HEK293 (cell line): ENCODE measurements around the gene ADAMTS13.

Experiments
- CTCF ChIA-PET: fragments of 350-600 bp; formaldehyde crosslinking; extraction: SDS; loops from one replicate; lab custom pipeline; 2021; ENCODE audit warnings: antibody characterized with exemption; lab: Yijun Ruan, JAX
- POLR2A ChIA-PET: fragments of 300-600 bp; formaldehyde crosslinking; extraction: SDS; loops from one replicate; lab custom pipeline; 2020; ENCODE audit warnings: antibody characterized with exemption, inconsistent platforms; lab: Yijun Ruan, JAX
- H3K27ac ChIP-seq: fragments of 200-500 bp; sonication (Bioruptor generic); 2 replicates; pipeline ENCODE4 v1.5.1; 2014; ENCODE audit warnings: low read depth, low read length, control low read depth, inconsistent platforms; ENCODE audit errors: extremely low read depth
- H3K36me3 ChIP-seq, 2 experiments: fragments of 200-500 bp in 1 of 2; sonication (Bioruptor generic) in 1 of 2; 1 replicate in 1 of 2; 2 replicates in 1 of 2; pipeline ENCODE4 v1.5.1; 2014 to 2017; ENCODE audit warnings: inconsistent platforms in 2 of 2, low read length in 2 of 2; ENCODE audit not compliant: control insufficient read depth in 2 of 2, insufficient read depth in 1 of 2
- H3K4me1 ChIP-seq: fragments of 200-500 bp; sonication (Bioruptor generic); 2 replicates; pipeline ENCODE4 v1.5.1; 2014; ENCODE audit warnings: mild to moderate bottlenecking, low read length, inconsistent platforms; ENCODE audit not compliant: control insufficient read depth, insufficient read depth
- H3K4me3 ChIP-seq: 2 replicates; pipeline ENCODE4 v1.5.1; 2011; ENCODE audit warnings: low read depth, mild to moderate bottlenecking, control low read depth, low read length, moderate library complexity
- H3K9me3 ChIP-seq: fragments of 200-500 bp; sonication (Bioruptor generic); 2 replicates; pipeline ENCODE4 v1.5.1; 2014; ENCODE audit warnings: low read depth, low read length, inconsistent platforms; ENCODE audit not compliant: control insufficient read depth, insufficient read depth
- GLI4 ChIP-seq: fragments of 450-650 bp; formaldehyde crosslinking; IDR thresholded peaks from 2 replicates; pipeline ENCODE4 v1.5.1; 2016; ENCODE audit warnings: missing biosample characterization, missing genetic modification characterization
- GLIS1 ChIP-seq: fragments of 450-650 bp; formaldehyde crosslinking; IDR thresholded peaks from 2 replicates; pipeline ENCODE4 v1.5.1; 2016; ENCODE audit warnings: missing biosample characterization, missing genetic modification characterization
- GLIS2 ChIP-seq: fragments of 450-650 bp; formaldehyde crosslinking; IDR thresholded peaks from 2 replicates; pipeline ENCODE4 v1.5.1; 2016; ENCODE audit warnings: missing biosample characterization, missing genetic modification characterization
- KLF1 ChIP-seq: fragments of 450-650 bp; formaldehyde crosslinking; IDR thresholded peaks from 2 replicates; pipeline ENCODE4 v1.5.1; 2016; ENCODE audit warnings: missing biosample characterization, missing genetic modification characterization
- KLF16 ChIP-seq: fragments of 450-650 bp; formaldehyde crosslinking; IDR thresholded peaks from 2 replicates; pipeline ENCODE4 v1.5.1; 2017; ENCODE audit warnings: missing biosample characterization, missing genetic modification characterization
- KLF8 ChIP-seq: fragments of 450-650 bp; formaldehyde crosslinking; IDR thresholded peaks from 2 replicates; pipeline ENCODE4 v1.5.1; 2016; ENCODE audit warnings: missing biosample characterization, missing genetic modification characterization
- MYNN ChIP-seq: fragments of 450-650 bp; formaldehyde crosslinking; IDR thresholded peaks from 2 replicates; pipeline ENCODE4 v1.5.1; 2016; ENCODE audit warnings: missing biosample characterization, missing genetic modification characterization, borderline replicate concordance
- PRDM1 ChIP-seq: fragments of 450-650 bp; formaldehyde crosslinking; IDR thresholded peaks from 2 replicates; pipeline ENCODE4; 2016; ENCODE audit warnings: missing biosample characterization, missing genetic modification characterization
- TRIM28 ChIP-seq: IDR thresholded peaks from 2 replicates; pipeline ENCODE4 v1.6.1; 2011; ENCODE audit warnings: low read length, control low read depth, borderline replicate concordance
- ZEB2 ChIP-seq: fragments of 450-650 bp; formaldehyde crosslinking; IDR thresholded peaks from 2 replicates; pipeline ENCODE4 v1.5.1; 2016; ENCODE audit warnings: missing biosample characterization, missing genetic modification characterization
- ZNF121 ChIP-seq: fragments of 450-650 bp; formaldehyde crosslinking; IDR thresholded peaks from 2 replicates; pipeline ENCODE4 v1.5.1; 2016; ENCODE audit warnings: missing biosample characterization, missing genetic modification characterization
- ZNF184 ChIP-seq: fragments of 450-650 bp; IDR thresholded peaks from 2 replicates; pipeline ENCODE4 v1.5.1; 2018; ENCODE audit warnings: missing biosample characterization, mild to moderate bottlenecking, missing genetic modification characterization
- ZNF19 ChIP-seq: fragments of 450-650 bp; formaldehyde crosslinking; IDR thresholded peaks from 2 replicates; pipeline ENCODE4; 2016; ENCODE audit warnings: missing biosample characterization, missing genetic modification characterization, low read depth
- ZNF211 ChIP-seq: fragments of 450-650 bp; formaldehyde crosslinking; IDR thresholded peaks from 2 replicates; pipeline ENCODE4 v1.5.1; 2016; ENCODE audit warnings: low read depth, missing biosample characterization, missing genetic modification characterization
- ZNF24 ChIP-seq: fragments of 450-650 bp; formaldehyde crosslinking; IDR thresholded peaks from 2 replicates; pipeline ENCODE4 v1.5.1; 2016; ENCODE audit warnings: missing biosample characterization, missing genetic modification characterization
- ZNF274 ChIP-seq, 2 experiments: fragments of 200-500 bp in 1 of 2; fragments of 450-650 bp in 1 of 2; sonication (Bioruptor generic) in 1 of 2; formaldehyde crosslinking in 1 of 2; IDR thresholded peaks; 2 replicates each; pipeline versions ENCODE4 v1.5.1 to v1.6.1; 2014 to 2016; ENCODE audit warnings: borderline replicate concordance in 1 of 2, inconsistent platforms in 1 of 2, low read length in 1 of 2, missing biosample characterization in 1 of 2, missing genetic modification characterization in 1 of 2
- ZNF416 ChIP-seq: fragments of 450-650 bp; formaldehyde crosslinking; IDR thresholded peaks from 2 replicates; pipeline ENCODE4 v1.5.1; 2016; ENCODE audit warnings: missing biosample characterization, missing genetic modification characterization
- ZNF623 ChIP-seq: fragments of 450-650 bp; formaldehyde crosslinking; IDR thresholded peaks from 2 replicates; pipeline ENCODE4 v1.5.1; 2016; ENCODE audit warnings: missing biosample characterization, missing genetic modification characterization
- ZNF670 ChIP-seq: fragments of 450-650 bp; formaldehyde crosslinking; IDR thresholded peaks from 2 replicates; pipeline ENCODE4 v1.5.1; 2016; ENCODE audit warnings: missing biosample characterization, missing genetic modification characterization, low read depth
- ZNF791 ChIP-seq: fragments of 450-650 bp; formaldehyde crosslinking; IDR thresholded peaks from 2 replicates; pipeline ENCODE4 v1.5.1; 2016; ENCODE audit warnings: missing biosample characterization, missing genetic modification characterization
- TF ChIP-seq, protein P1 (sequence below): fragments of 450-650 bp; formaldehyde crosslinking; IDR thresholded peaks from 2 replicates; pipeline ENCODE4 v1.5.1; 2017; ENCODE audit warnings: missing biosample characterization, mild to moderate bottlenecking, missing genetic modification characterization, moderate library complexity
- TF ChIP-seq, protein P2 (sequence below): fragments of 450-650 bp; formaldehyde crosslinking; IDR thresholded peaks from 2 replicates; pipeline ENCODE4 v1.5.1; 2016; ENCODE audit warnings: missing biosample characterization, missing genetic modification characterization
- TF ChIP-seq, protein P3 (sequence below): fragments of 450-650 bp; formaldehyde crosslinking; IDR thresholded peaks from 2 replicates; pipeline ENCODE4 v1.5.1; 2016; ENCODE audit warnings: missing biosample characterization, missing genetic modification characterization
- TF ChIP-seq, protein P4 (sequence below): fragments of 450-650 bp; formaldehyde crosslinking; IDR thresholded peaks from 2 replicates; pipeline ENCODE4 v1.5.1; 2017; ENCODE audit warnings: missing biosample characterization, missing genetic modification characterization
- TF ChIP-seq, protein P5 (sequence below): fragments of 450-650 bp; formaldehyde crosslinking; IDR thresholded peaks from 2 replicates; pipeline ENCODE4 v1.5.1; 2016; ENCODE audit warnings: missing biosample characterization, missing genetic modification characterization
- TF ChIP-seq, protein P6 (sequence below): fragments of 450-650 bp; formaldehyde crosslinking; IDR thresholded peaks from 2 replicates; pipeline ENCODE4 v1.5.1; 2016; ENCODE audit warnings: missing biosample characterization, missing genetic modification characterization, low read depth

Gene ADAMTS13

DNA sequence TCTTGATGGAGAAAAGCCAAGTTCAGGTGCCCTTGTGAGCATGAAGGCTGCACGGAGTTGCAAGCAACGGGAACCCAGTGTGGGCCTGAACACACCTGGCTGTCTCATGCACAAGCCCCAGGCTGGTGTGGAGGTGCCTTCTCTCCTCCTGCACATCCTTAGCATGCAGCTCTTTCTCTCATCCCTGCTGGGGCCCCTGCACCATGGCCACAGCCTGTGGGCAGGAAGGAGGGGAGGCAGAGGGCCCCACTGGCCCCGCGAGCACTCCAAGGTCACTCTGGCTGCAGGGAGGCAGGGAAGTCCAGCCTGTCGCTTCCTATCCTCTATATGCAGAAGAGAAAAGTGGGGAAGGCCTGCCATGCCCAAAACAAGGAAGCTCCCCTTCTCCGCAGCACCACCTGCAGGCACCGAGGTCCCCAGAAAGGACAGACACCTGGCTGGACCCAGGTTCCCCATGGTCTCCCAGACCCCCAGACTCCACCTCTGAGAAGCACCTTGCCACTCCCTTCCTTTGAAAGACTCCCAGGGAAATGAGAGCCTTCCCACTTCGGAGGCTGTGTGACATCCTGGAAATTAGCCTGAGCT lies 27.4 kb upstream of the ADAMTS13 start:
- H3K27ac ChIP-seq = no peak overlapping the region
- no peaks in the 10 kb centered on the region for H3K9me3 ChIP-seq
- no peaks in the 10 kb centered on the region for H3K36me3 ChIP-seq
- H3K4me3 ChIP-seq = no peak overlapping the region
- no peaks in the 10 kb centered on the region for H3K4me1 ChIP-seq
- TF ChIP-seq KLF8 (tag by site-specific recombination) = no peak
- TF ChIP-seq, protein P1, sequence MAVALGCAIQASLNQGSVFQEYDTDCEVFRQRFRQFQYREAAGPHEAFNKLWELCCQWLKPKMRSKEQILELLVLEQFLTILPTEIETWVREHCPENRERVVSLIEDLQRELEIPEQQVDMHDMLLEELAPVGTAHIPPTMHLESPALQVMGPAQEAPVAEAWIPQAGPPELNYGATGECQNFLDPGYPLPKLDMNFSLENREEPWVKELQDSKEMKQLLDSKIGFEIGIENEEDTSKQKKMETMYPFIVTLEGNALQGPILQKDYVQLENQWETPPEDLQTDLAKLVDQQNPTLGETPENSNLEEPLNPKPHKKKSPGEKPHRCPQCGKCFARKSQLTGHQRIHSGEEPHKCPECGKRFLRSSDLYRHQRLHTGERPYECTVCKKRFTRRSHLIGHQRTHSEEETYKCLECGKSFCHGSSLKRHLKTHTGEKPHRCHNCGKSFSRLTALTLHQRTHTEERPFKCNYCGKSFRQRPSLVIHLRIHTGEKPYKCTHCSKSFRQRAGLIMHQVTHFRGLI (tag by site-specific recombination) = no peak
- TF ChIP-seq ZNF416 (tag by site-specific recombination) = no peak
- no peak for TF ChIP-seq ZNF623 (tag by site-specific recombination)
- TF ChIP-seq MYNN (tag by site-specific recombination) = no peak
- no peak for TF ChIP-seq GLIS1 (tag by site-specific recombination)
- no peak for TF ChIP-seq TRIM28
- no peak for TF ChIP-seq GLIS2 (tag by site-specific recombination)
- no peak for TF ChIP-seq ZNF184 (tag by site-specific recombination)
- TF ChIP-seq, protein P2, sequence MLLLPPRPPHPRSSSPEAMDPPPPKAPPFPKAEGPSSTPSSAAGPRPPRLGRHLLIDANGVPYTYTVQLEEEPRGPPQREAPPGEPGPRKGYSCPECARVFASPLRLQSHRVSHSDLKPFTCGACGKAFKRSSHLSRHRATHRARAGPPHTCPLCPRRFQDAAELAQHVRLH = no peak
- TF ChIP-seq ZNF19 = no peak
- no peak for TF ChIP-seq ZNF274 (IDR thresholded peaks at IDR 0.05; ENCODE audit: low read length)
- no peak for TF ChIP-seq ZNF274 (tag by site-specific recombination; IDR thresholded peaks at IDR 0.05; ENCODE audit: borderline replicate concordance)
- ChIA-PET CTCF (interaction anchor here (1.1 to 2.2 kb wide), 4 partner anchors 17 to 91 kb away, joined by 3 to 7 read pairs (median 4); no protein-coding TSS in a partner anchor), POLR2A (interaction anchor here (0.6 to 2.6 kb wide), 3 partner anchors 10 to 22 kb away, joined by 3 to 9 read pairs (median 3); no protein-coding TSS in a partner anchor)

DNA sequence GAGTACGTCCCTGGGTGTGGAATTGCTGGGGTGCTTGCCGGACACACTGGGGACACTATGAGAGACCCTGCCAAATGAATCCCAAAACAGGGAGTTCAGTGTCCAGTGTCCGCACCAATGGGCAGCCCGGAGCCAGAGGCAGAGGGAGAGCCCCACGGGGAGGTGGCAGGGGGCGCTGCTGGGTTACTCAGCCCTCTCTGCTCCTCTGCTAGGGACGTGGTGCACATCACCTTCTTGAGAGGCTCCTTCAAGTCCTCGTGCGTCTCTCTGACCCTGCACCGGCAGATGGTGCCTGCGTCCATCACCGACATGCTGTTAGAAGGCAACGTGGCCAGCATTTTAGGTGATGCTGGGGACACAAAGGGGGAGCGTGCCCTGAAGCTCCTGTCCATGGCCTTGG lies 25.2 kb upstream of the ADAMTS13 start:
- no peak overlapping the region for H3K4me3 ChIP-seq
- H3K36me3 ChIP-seq = peaks cover 0 to 7% of the 10 kb centered on the region in 2 experiments; a peak in 1 of 3 replicates
- ChIA-PET POLR2A (no interaction called here), CTCF (interaction anchor here (0.5 to 2.2 kb wide), 6 partner anchors 9 to 91 kb away, joined by 3 to 9 read pairs (median 4); no protein-coding TSS in a partner anchor)
- H3K9me3 ChIP-seq = no peaks in the 10 kb centered on the region
- H3K4me1 ChIP-seq = no peaks in the 10 kb centered on the region
- no peak overlapping the region for H3K27ac ChIP-seq
- TF ChIP-seq, protein P3, sequence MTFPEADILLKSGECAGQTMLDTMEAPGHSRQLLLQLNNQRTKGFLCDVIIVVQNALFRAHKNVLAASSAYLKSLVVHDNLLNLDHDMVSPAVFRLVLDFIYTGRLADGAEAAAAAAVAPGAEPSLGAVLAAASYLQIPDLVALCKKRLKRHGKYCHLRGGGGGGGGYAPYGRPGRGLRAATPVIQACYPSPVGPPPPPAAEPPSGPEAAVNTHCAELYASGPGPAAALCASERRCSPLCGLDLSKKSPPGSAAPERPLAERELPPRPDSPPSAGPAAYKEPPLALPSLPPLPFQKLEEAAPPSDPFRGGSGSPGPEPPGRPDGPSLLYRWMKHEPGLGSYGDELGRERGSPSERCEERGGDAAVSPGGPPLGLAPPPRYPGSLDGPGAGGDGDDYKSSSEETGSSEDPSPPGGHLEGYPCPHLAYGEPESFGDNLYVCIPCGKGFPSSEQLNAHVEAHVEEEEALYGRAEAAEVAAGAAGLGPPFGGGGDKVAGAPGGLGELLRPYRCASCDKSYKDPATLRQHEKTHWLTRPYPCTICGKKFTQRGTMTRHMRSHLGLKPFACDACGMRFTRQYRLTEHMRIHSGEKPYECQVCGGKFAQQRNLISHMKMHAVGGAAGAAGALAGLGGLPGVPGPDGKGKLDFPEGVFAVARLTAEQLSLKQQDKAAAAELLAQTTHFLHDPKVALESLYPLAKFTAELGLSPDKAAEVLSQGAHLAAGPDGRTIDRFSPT = no peak
- TF ChIP-seq ZNF791 (tag by site-specific recombination) (no peak), ZEB2 (no peak), GLI4 (tag by site-specific recombination) (no peak), ZNF24 (tag by site-specific recombination) (no peak), ZNF670 (tag by site-specific recombination) (no peak), ZNF121 (no peak), KLF16 (tag by site-specific recombination) (no peak), KLF1 (tag by site-specific recombination) (no peak), GLIS2 (tag by site-specific recombination) (0 out of 2 replicates have a peak, but pooled peaks have one; percentile 57), PRDM1 (tag by site-specific recombination) (no peak), ZNF211 (tag by site-specific recombination) (no peak)
- TF ChIP-seq, protein P4, sequence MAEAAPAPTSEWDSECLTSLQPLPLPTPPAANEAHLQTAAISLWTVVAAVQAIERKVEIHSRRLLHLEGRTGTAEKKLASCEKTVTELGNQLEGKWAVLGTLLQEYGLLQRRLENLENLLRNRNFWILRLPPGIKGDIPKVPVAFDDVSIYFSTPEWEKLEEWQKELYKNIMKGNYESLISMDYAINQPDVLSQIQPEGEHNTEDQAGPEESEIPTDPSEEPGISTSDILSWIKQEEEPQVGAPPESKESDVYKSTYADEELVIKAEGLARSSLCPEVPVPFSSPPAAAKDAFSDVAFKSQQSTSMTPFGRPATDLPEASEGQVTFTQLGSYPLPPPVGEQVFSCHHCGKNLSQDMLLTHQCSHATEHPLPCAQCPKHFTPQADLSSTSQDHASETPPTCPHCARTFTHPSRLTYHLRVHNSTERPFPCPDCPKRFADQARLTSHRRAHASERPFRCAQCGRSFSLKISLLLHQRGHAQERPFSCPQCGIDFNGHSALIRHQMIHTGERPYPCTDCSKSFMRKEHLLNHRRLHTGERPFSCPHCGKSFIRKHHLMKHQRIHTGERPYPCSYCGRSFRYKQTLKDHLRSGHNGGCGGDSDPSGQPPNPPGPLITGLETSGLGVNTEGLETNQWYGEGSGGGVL = no peak
- TF ChIP-seq, protein P5, sequence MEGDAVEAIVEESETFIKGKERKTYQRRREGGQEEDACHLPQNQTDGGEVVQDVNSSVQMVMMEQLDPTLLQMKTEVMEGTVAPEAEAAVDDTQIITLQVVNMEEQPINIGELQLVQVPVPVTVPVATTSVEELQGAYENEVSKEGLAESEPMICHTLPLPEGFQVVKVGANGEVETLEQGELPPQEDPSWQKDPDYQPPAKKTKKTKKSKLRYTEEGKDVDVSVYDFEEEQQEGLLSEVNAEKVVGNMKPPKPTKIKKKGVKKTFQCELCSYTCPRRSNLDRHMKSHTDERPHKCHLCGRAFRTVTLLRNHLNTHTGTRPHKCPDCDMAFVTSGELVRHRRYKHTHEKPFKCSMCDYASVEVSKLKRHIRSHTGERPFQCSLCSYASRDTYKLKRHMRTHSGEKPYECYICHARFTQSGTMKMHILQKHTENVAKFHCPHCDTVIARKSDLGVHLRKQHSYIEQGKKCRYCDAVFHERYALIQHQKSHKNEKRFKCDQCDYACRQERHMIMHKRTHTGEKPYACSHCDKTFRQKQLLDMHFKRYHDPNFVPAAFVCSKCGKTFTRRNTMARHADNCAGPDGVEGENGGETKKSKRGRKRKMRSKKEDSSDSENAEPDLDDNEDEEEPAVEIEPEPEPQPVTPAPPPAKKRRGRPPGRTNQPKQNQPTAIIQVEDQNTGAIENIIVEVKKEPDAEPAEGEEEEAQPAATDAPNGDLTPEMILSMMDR (tag by site-specific recombination) = peak; percentile 34; the same call in 1 of the 2 replicates
- TF ChIP-seq, protein P6, sequence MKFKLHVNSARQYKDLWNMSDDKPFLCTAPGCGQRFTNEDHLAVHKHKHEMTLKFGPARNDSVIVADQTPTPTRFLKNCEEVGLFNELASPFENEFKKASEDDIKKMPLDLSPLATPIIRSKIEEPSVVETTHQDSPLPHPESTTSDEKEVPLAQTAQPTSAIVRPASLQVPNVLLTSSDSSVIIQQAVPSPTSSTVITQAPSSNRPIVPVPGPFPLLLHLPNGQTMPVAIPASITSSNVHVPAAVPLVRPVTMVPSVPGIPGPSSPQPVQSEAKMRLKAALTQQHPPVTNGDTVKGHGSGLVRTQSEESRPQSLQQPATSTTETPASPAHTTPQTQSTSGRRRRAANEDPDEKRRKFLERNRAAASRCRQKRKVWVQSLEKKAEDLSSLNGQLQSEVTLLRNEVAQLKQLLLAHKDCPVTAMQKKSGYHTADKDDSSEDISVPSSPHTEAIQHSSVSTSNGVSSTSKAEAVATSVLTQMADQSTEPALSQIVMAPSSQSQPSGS (tag by site-specific recombination) = no peak
